ENCODE data around the gene ABTB2. TPM values are rescaled to one million over a fixed set of nuclear protein-coding genes. Genes with fewer than 3 reads are reported as not detected.

ABTB2 gene
- total and polyA plus RNA-seq, 7 donors, result 4.5 to 24.7 (median 18.5) TPM

DNA sequence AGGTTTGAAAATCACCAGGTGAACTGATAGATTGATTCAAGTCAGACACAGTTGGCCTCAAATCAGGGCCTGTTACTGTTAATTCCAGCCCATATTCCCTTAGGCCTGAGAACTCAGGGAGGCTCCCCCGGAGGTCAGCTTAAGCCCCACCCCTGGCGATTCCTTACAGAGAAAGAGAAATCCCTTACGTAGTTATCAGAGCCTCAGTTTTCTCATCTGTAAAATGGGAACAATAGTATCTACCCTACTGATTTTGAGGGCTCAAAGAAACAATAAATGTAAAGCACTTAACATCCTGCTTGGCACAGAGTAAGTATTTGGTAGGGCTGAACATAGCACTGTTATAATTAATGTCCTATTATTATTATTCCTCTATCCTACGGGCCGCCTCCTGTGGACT is 158.3 kb downstream of the ABTB2 start:
- H3K36me3 ChIP-seq (ENCODE audit: insufficient read depth in 1 of 2, low read depth in 1 of 2), result peaks cover 0 to 11% of the 10 kb centered on the region in 2 donors
- intact Hi-C loops (cut with DNase I), result no loop called here
- H3K27ac ChIP-seq, result no peak overlapping the region
- H3K27me3 ChIP-seq (ENCODE audit: insufficient read depth in 3 of 3, low read length in 2 of 3), result no peaks in the 10 kb centered on the region
- H3K9me3 ChIP-seq, result no peaks in the 10 kb centered on the region
- DNase-seq, result no peak
- 73 to 76% (median 75%) methylated on average over 5 of the region's 5 CpGs for WGBS, 3 donors
- ATAC-seq, result no peak
- no peak overlapping the region for H3K4me3 ChIP-seq
- H3K4me1 ChIP-seq, result no peaks in the 10 kb centered on the region
- TF ChIP-seq, protein P1, sequence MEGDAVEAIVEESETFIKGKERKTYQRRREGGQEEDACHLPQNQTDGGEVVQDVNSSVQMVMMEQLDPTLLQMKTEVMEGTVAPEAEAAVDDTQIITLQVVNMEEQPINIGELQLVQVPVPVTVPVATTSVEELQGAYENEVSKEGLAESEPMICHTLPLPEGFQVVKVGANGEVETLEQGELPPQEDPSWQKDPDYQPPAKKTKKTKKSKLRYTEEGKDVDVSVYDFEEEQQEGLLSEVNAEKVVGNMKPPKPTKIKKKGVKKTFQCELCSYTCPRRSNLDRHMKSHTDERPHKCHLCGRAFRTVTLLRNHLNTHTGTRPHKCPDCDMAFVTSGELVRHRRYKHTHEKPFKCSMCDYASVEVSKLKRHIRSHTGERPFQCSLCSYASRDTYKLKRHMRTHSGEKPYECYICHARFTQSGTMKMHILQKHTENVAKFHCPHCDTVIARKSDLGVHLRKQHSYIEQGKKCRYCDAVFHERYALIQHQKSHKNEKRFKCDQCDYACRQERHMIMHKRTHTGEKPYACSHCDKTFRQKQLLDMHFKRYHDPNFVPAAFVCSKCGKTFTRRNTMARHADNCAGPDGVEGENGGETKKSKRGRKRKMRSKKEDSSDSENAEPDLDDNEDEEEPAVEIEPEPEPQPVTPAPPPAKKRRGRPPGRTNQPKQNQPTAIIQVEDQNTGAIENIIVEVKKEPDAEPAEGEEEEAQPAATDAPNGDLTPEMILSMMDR (IDR thresholded peaks at IDR 0.05), result no peak

DNA sequence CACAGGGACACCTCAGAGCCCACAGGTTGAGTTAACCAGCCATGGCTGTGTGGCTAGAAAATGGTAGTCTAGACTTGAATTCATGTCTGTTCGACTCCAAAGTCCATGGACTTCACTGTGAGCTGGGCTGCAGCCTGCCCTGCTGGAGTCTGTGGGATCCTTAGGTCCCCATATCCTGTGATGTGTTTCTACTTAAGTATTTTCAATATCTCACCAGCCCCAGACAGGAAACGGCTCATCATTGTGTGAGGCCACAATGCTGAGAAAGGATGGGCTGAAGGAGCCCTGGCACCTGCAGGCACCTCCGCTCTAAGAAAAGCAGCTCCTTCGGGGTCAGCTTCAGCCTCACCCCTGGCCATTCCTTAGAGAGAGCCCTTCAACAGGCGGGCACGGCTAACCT is 159.3 kb downstream of the ABTB2 start:
- DNase-seq (no peak), ATAC-seq (no peak)
- Histone ChIP-seq H3K4me1 (peaks cover 3% of the 10 kb centered on the region), H3K27ac (no peak overlapping the region), H3K4me3 (no peak overlapping the region), H3K36me3 (ENCODE audit: insufficient read depth in 1 of 2, low read depth in 1 of 2) (peaks cover 0 to 11% of the 10 kb centered on the region in 2 donors), H3K9me3 (no peaks in the 10 kb centered on the region), H3K27me3 (ENCODE audit: insufficient read depth in 3 of 3, low read length in 2 of 3) (no peaks in the 10 kb centered on the region)
- intact Hi-C loops (cut with DNase I), result no loop called here
- 78 to 87% (median 86%) methylated on average over 6 of the region's 6 CpGs for WGBS, 3 donors
- TF ChIP-seq, protein P1 (IDR thresholded peaks at IDR 0.05), result no peak

DNA sequence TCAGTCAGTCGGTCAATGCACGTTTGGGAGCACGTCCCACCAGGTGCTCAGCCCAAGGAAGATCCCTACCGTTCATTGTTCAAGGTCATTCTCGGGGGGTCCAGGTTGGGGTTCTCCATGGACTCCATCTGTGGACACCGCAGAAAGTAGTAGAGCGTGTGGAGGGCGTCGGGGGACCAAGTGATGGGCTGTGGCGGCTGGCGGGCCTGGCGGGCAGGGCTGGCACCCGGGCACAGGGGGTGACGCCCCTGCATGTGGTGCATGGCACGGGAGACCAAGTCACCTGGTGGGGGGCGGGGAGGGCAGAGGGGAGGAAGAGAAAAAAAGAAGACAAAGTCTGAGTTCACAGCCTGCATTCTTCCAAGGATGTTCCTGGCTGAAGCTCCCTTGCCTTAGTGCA is 160.6 kb downstream of the ABTB2 start:
- no peaks in the 10 kb centered on the region for H3K9me3 ChIP-seq
- 95 to 96% (median 96%) methylated on average over 16 of the region's 16 CpGs for WGBS, 3 donors
- no peak overlapping the region for H3K27ac ChIP-seq
- ATAC-seq (no peak), DNase-seq (no peak)
- H3K4me3 ChIP-seq, result no peak overlapping the region
- H3K27me3 ChIP-seq (ENCODE audit: insufficient read depth in 3 of 3, low read length in 2 of 3), result no peaks in the 10 kb centered on the region
- peaks cover 15% of the 10 kb centered on the region for H3K4me1 ChIP-seq
- H3K36me3 ChIP-seq (ENCODE audit: insufficient read depth in 1 of 2, low read depth in 1 of 2), result peaks cover 0 to 7% of the 10 kb centered on the region in 2 donors
- TF ChIP-seq, protein P1 (IDR thresholded peaks at IDR 0.05), result no peak
- intact Hi-C loops (cut with DNase I), result no loop called here

DNA sequence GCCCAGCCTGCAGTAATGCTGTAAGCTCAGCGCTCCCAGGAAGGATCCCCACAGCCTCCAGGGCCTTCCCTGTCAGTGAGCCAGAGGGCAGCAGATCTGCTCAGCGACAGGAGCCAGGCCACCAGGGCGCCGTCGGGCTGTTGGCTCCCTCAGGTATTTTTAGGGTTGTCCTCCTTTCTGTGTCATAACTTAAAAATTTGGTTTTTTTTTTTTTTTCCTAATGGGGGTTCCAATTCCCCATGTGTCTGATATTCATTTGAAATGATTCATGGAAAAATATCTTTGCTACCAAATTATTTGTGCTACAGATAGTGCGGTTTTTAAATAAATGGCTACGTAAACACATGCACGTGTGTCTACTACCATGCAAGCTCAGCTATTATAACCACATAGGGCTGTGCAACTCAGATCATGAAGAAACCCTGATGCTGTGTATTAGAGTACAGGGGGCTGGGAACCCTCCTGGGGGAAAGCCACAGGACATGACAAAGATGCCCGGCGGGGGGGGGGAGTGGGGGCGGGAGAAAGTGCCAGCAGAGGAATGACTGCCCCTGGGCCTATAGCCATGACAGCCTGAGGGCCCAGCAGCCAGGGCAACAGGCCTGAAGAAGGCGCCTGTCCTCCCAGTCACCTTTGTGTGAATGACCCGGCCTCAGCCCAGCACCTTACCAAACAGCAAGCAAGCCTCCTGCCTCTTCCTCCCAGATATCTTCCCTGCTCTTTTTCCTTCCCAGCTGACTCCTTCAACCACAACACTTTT is 163.1 kb downstream of the ABTB2 start:
- intact Hi-C loops (cut with DNase I), result no loop called here
- peaks cover 0 to 7% of the 10 kb centered on the region in 2 donors for H3K36me3 ChIP-seq (ENCODE audit: insufficient read depth in 1 of 2, low read depth in 1 of 2)
- no peaks in the 10 kb centered on the region for H3K27me3 ChIP-seq (ENCODE audit: insufficient read depth in 3 of 3, low read length in 2 of 3)
- peaks cover 15% of the 10 kb centered on the region for H3K4me1 ChIP-seq
- 70 to 81% (median 74%) methylated on average over 10 to 13 of the region's 13 CpGs for WGBS, 3 donors
- ATAC-seq, result no peak
- DNase-seq, result no peak
- TF ChIP-seq, protein P1 (IDR thresholded peaks at IDR 0.05), result no peak
- H3K4me3 ChIP-seq, result no peak overlapping the region
- no peak overlapping the region for H3K27ac ChIP-seq
- no peaks in the 10 kb centered on the region for H3K9me3 ChIP-seq

Measured in psoas muscle (tissue), 8 donors.